Inflammatory macrophage (primary cell): Measurements from ENCODE around the gene NDUFB11.
"Not testable (repeated sequence)": the region's sequence is repeated elsewhere in the genome, so short reads cannot be mapped to it uniquely, and the experiment has no call there.

Experiments
- DNase-seq, 2 donors: peaks; one replicate each; pipeline ENCODE4 v3.0.0-alpha.2; 2020 to 2022

The NDUFB11 gene

DNA sequence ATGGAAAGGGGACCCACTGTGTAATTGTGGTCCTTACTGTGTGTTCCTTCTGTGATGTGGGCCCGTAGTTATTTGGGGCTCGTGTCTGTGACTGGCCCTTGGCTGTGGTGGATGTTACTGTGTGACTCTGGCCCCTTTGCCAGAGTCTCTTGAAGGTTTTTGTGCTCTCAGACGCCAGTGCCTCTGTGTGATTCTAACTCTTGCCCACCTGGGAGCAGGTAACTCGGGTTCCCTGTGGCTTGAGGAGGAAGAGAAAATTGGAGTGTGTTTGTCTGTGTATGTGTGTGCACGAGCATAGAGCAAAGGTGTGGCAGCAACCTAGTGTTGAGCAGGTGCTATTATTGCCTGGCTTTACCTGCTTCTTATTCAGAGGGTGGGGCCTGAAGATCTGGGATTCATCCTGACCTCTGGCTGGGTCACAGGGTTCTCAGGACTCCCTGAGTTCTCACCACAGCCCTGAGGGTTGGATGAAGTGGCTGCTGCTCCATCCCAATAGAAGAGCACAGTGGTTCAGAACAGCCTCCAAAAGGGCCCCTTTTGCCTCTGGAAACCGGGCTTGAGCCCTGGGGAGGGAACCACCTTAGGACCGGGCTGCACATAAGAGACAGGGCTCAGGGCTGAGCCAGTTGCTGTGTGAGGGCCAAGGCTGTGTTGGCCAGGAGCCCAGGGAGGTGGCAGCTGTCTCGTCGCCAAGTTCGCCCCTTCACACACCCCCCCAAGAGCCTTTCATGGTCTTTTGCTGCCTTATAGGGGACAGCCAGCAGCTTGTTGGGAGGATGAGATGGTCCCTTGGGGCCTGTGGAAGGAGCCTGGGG, 1.8 kb upstream of the NDUFB11 start:
- DNase-seq: no peak

DNA sequence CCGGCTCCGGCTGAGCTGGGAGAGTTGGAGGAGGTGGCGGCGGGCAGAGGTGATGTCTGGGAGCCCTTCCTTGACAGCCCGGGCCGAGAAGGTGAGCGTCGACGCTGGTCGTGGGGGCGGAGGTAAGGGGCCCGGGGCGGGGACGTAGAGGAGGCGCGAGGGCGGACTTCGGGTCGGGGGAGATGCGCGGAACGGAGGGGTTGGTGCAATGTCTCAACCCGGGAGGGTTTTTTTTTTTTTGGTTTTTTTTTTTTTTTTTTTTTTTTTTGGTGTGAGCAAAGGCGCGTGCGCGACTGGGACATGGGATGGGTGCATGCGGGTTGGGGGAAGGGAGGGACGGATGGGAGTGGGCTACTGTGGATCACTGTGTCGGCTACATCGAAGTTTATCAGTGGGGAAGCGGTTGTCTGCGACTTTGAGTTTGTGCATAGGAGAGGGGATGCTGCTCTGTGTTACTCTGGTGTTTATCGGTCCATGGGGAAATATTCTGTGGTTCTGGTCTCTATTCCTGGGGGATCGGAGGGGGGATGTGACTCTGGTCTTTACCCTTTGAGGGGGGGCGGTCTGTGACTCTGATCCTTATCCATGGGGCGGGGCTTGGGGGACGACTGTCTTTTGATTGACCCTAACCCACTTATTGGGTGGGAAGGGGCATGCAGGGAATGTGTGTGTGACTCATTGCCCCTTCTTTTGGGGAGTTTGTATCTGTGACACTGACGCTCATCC, 1.1 kb upstream of the NDUFB11 start:
- no peak for DNase-seq

- DNase-seq: peak; percentile 7 to 47
Observed at GRCh38 chrX:47143894-47144625, 442 bp downstream of the NDUFB11 start.

GRCh38 chrX:47138171-47138570, 6.3 kb downstream of the NDUFB11 start:
- no peak for DNase-seq

DNA sequence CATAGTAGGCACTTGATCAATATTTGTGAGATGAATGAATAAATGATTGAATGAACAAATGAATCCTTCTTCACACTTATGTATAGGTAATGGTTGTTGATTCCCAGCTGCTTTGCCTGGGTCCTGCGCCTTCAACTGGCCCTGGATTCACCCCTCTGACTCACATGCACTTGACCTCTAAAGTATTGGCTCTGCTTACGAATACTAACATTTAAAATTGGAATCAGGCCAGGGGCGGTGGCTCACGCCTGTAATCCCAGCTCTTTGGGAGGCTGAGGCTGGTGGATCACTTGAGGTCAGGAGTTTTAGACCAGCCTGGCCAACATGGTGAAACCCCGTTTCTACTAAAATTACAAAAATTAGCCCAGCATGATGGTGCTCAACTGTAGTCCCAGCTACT, 8.9 kb downstream of the NDUFB11 start:
- DNase-seq: not testable (repeated sequence)

GRCh38 chrX:47133493-47133892, 11.0 kb downstream of the NDUFB11 start:
- DNase-seq: no peak

DNA sequence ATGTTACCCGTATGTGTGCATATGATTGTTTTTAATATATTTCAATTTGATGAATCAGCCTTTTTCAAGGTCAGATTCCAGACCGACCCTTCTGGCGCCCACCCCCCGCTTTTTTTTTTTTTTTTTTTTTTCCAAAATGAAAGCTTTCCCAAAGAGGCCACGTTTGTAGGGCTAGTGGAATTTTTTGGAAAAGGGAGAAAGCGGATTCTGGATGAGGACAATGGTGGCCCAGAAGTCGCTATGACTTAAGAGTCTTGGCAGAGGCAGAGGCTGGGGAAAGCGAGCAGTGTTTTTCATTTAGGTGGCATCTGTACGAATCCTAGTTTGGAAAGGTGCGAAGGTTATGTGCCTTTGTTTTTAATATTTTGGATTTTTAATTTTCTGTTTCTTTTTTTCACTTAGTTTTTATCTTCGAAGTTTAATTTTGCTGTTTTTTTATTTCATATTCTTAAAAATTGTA, 14.6 kb downstream of the NDUFB11 start:
- DNase-seq: no peak

GRCh38 chrX:47129157-47129898, 15.2 kb downstream of the NDUFB11 start:
- DNase-seq: peak; percentile 93 to 97

DNA sequence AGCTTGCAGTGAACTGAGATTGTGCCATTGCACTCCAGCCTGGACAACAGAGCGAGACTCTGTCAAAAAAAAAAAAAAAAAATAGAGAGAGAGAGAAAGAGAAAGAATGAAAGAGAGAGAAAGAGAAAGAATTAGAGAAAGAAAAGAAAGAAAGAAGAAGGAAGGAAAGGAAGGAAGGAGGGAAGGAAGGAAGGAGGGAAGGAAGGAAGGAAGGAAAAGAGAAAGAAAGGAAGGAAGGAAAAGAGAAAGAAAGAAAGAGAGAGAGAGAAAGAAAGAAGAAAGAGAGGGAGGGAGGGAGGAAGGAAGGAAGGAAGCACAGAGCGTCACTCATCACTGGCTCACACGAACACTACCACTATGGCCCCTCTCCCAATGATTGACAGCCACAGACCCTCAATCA, 20.0 kb downstream of the NDUFB11 start:
- DNase-seq: not testable (repeated sequence)

DNA sequence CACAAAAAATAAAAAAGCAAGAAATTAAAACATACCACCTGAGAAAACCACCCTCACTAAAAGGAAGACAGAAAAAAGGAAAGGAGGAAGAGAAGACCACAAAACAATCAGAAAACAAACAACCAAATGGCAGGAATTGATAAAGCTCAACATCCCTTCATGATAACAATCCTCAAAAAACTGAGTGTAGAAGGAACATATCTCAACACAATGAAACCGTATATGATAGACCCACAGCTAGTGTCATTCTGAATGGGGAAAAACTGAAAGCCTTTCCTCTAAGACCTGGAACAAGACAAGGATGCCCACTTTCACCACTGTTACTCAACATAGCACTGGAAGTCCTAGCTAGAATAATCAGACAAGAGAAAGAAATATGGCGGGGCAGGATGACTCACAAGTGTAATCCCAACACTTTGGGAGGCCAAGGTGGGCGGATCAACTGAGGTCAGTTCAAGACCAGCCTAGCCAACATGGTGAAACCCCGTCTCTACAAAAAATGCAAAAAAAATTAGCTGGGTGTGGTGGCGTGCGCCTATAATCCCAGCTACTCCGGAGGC, 27.9 kb downstream of the NDUFB11 start:
- DNase-seq: not testable (repeated sequence)

DNA sequence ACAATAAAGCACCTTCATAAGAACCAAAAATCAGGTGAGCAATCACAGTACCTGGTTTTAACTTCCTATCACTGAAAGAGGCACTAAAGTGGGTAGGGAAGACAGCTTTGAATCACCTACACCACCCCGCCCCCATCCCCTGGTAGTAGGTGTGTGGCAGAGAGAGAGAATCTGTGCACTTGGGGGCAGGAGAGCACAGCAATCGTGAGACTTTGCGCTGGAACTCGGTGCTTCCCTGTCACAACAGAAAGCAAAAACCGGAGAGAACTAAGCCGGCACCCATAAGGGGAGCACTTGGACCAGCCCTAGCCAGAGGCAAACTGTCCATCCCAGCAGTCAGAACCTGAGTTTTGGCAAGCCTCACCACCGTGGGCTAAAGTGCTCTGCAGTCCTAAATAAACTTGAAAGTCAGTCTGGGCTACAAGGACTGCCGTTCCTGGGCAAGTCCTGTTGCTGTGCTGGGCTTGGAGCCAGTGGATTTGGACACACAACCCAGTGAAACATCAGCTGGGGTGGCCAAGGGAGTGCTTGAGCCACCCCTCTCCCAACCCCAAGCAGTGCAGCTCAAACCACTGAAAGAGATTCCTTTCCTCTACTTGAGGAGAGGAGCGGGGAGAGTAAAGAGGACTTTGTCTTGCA, 32.1 kb downstream of the NDUFB11 start:
- DNase-seq: no peak

DNA sequence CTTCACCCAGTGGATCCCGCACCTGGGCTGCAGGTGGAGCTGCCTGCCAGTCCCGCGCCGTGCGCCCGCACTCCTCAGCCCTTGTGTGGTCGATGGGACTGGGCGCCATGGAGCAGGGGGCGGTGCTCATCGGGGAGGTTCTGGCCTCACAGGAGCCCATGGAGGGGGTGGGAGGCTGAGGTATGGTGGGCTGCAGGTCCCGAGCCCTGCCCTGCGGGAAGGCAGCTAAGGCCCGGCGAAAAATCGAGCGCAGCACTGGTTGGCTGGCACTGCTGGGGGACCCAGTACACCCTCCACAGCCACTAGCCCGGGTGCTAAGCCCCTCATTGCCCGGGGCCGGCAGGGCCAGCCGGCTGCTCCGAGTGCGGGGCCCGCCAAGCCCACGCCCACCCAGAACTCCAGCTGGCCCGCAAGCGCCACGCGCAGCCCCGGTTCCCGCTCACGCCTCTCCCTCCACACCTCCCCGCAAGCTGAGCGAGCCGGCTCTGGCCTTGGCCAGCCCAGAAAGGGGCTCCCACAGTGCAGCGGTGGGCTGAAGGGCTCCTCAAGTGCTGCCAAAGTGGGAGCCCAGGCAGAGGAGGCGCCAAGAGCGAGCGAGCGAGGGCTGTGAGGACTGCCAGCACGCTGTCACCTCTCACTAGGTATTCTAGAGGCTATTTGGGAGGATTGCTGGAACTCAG, 33.4 kb downstream of the NDUFB11 start:
- not testable (repeated sequence) for DNase-seq

- DNase-seq: no peak
Observed at GRCh38 chrX:47101206-47101605, 43.3 kb downstream of the NDUFB11 start.

- no peak for DNase-seq
Observed at GRCh38 chrX:47098338-47099094, 46.0 kb downstream of the NDUFB11 start.

DNA sequence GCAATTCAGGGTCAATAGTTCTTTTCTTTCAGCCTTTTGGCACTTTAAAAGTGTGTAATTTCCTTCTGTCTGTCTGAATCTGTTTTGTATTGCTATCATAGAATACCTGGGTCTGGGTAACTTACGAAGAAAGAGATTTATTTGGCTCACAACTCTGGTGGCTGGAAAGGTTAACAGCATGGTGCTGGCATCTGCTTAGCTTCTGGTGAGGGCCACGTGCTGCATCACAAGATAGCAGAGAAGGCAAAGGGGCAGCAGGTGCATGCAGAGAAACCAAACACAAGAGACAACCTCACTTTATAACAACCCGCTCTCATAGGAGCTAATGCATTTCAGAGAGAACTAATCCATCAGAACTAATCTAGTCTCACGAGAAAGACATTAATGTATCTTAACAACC, 47.5 kb downstream of the NDUFB11 start:
- no peak for DNase-seq

DNA sequence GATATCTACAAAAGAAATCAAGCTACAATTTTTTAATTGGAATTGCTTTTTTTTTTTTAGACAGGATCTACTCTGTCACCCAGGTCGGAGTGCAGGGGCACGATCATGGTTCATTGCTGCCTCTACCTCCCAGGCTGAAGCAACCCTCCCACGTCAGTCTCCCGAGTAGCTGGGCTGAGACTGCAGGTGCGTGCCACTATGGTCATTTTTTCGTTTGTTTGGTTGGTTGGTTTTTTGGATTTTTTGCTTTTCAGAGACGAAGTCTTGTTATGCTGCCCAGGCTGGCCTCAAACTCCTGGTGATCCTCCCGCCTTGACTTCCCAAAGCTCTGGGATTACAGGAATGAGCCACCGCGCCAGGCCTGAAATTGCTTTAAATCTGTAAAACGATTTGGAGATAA, 50.6 kb downstream of the NDUFB11 start:
- no peak for DNase-seq

GRCh38 chrX:47093248-47093647, 51.3 kb downstream of the NDUFB11 start:
- DNase-seq: peak; percentile 3 to 8
